HepG2 (cell line): Measurements from ENCODE around the gene NATD1. TPM values are rescaled to one million over a fixed set of nuclear protein-coding genes. Genes with fewer than 3 reads are reported as not detected.

Source experiments
- ATAC-seq: fragments of 200-7000 bp; cut with Tn5 transposase; 3 replicates; pipeline ENCODE4 v1.9.1; 2020; ENCODE audit warnings: mild to moderate bottlenecking, moderate library complexity
- BruUV-seq: library from RNA; stranded (reverse); fragments of 400-500 nt; replicated peaks from 2 replicates; lab custom pipeline; 2021; lab: Mats Ljungman, UMichigan
- CTCF ChIA-PET: fragments of 300-600 bp; formaldehyde crosslinking; extraction: SDS; loops from one replicate; lab custom pipeline; 2021; ENCODE audit warnings: low total read pairs, inconsistent platforms, low intra/inter-chr PET ratio; lab: Yijun Ruan, JAX
- POLR2A ChIA-PET: fragments of 350-600 bp; sonication (Branson Sonifier 250); formaldehyde crosslinking; loops from one replicate; lab custom pipeline; 2020; ENCODE audit warnings: antibody characterized with exemption, inconsistent platforms; lab: Yijun Ruan, JAX
- DNase-seq: peaks from one replicate; pipeline ENCODE4 v3.0.0-alpha.2; 2015; ENCODE audit warnings: low spot score
- FAIRE-seq: peaks from 3 replicates; lab custom pipeline; 2011; peaks lifted over from hg19 to GRCh38; lab: Jason Lieb, UNC
- H2AFZ ChIP-seq: one replicate; pipeline ENCODE4 v1.6.1; 2011; ENCODE audit warnings: low read length, inconsistent platforms
- H3K27ac ChIP-seq: fragments of 300-600 bp; 3 replicates; pipeline ENCODE4 v1.8.0; 2011; ENCODE audit warnings: mixed run types, mild to moderate bottlenecking, mixed read lengths, low read length, inconsistent platforms; ENCODE audit not compliant: insufficient read depth; ENCODE audit errors: extremely low read length
- H3K27me3 ChIP-seq, 2 experiments: fragments of 200-600 bp in 1 of 2; 2 replicates in 1 of 2; 3 replicates in 1 of 2; pipeline versions ENCODE4 v1.6.0 to v1.8.0; 2011; ENCODE audit warnings: low read length in 2 of 2, mild to moderate bottlenecking in 2 of 2, moderate library complexity in 2 of 2, inconsistent platforms in 1 of 2; ENCODE audit not compliant: insufficient read depth in 2 of 2, control insufficient read depth in 1 of 2
- H3K36me3 ChIP-seq, 2 experiments: fragments of 200-600 bp in 1 of 2; replicated peaks in 1 of 2; 2 replicates in 1 of 2; 3 replicates in 1 of 2; pipeline versions ENCODE4 v1.5.1 to v1.8.0; 2011; ENCODE audit warnings: low read length in 2 of 2, inconsistent platforms in 1 of 2; ENCODE audit not compliant: insufficient read depth in 2 of 2, control insufficient read depth in 1 of 2
- H3K4me1 ChIP-seq: 2 replicates; pipeline ENCODE4 v1.5.1; 2012; ENCODE audit warnings: low read length, inconsistent platforms; ENCODE audit not compliant: insufficient read depth
- H3K4me2 ChIP-seq: 2 replicates; pipeline ENCODE4 v1.6.0; 2011; ENCODE audit warnings: low read depth, low read length, inconsistent platforms
- H3K4me3 ChIP-seq, 3 experiments: fragments of 200-600 bp in 1 of 3; sonication (generic), shearing (Covaris generic) in 1 of 3; replicated peaks in 1 of 3; 2 replicates each; pipeline ENCODE4 v1.5.1; 2011 to 2016; ENCODE audit warnings: low read length in 3 of 3, inconsistent platforms in 2 of 3, low read depth in 2 of 3, mild to moderate bottlenecking in 2 of 3, control low read depth in 1 of 3, mixed read lengths in 1 of 3; ENCODE audit not compliant: insufficient read depth in 1 of 3
- H3K79me2 ChIP-seq: one replicate; pipeline ENCODE4 v1.6.1; 2011; ENCODE audit warnings: low read length, inconsistent platforms; ENCODE audit not compliant: insufficient read depth
- H3K9ac ChIP-seq: 2 replicates; pipeline ENCODE4 v1.6.0; 2011; ENCODE audit warnings: mild to moderate bottlenecking, low read depth, low read length, inconsistent platforms; ENCODE audit not compliant: insufficient read depth
- H3K9me3 ChIP-seq: 2 replicates; pipeline ENCODE4 v1.5.1; 2012; ENCODE audit warnings: mild to moderate bottlenecking, low read length
- H4K20me1 ChIP-seq: 2 replicates; pipeline ENCODE4 v1.6.0; 2011; ENCODE audit warnings: inconsistent platforms, mild to moderate bottlenecking, low read length, moderate library complexity; ENCODE audit not compliant: insufficient read depth
- ATAD3A ChIP-seq: sonication (generic); formaldehyde crosslinking; IDR thresholded peaks from 2 replicates; pipeline ENCODE4 v1.4.0; 2020; ENCODE audit warnings: missing genetic modification reagents
- FOXA1 ChIP-seq, 2 experiments: fragments of 450-650 bp in 1 of 2; sonication (generic) in 1 of 2; formaldehyde crosslinking in 1 of 2; IDR thresholded peaks; 2 replicates each; pipeline versions ENCODE4 v1.4.0 to v1.6.1; 2016 to 2020; ENCODE audit warnings: missing genetic modification reagents in 1 of 2
- GPBP1L1 ChIP-seq: sonication (generic); formaldehyde crosslinking; IDR thresholded peaks from 2 replicates; pipeline ENCODE4 v1.5.0; 2020; ENCODE audit warnings: mild to moderate bottlenecking, missing genetic modification reagents
- HNF1B ChIP-seq: sonication (generic); formaldehyde crosslinking; IDR thresholded peaks from 2 replicates; pipeline ENCODE4 v1.5.1; 2020; ENCODE audit warnings: mild to moderate bottlenecking, moderate library complexity, missing genetic modification reagents
- NR0B2 ChIP-seq: sonication (generic); formaldehyde crosslinking; IDR thresholded peaks from 2 replicates; pipeline ENCODE4 v1.4.0; 2020; ENCODE audit warnings: mild to moderate bottlenecking, missing genetic modification reagents
- PHF8 ChIP-seq: sonication (generic); formaldehyde crosslinking; IDR thresholded peaks from 2 replicates; pipeline ENCODE4 v1.5.0; 2020; ENCODE audit warnings: missing genetic modification reagents
- RFX5 ChIP-seq: IDR thresholded peaks from 2 replicates; pipeline ENCODE4 v1.6.1; 2011; ENCODE audit warnings: low read depth, low read length, improper control_type of control experiment
- ZBTB33 ChIP-seq: sonication (generic); formaldehyde crosslinking; IDR thresholded peaks from 2 replicates; pipeline ENCODE4 v1.4.0; 2020; ENCODE audit warnings: missing genetic modification reagents
- ZBTB4 ChIP-seq: sonication (generic); formaldehyde crosslinking; IDR thresholded peaks from 2 replicates; pipeline ENCODE4 v1.4.0; 2020; ENCODE audit warnings: missing genetic modification reagents, mild to moderate bottlenecking, borderline replicate concordance
- ZNF737 ChIP-seq: sonication (generic); formaldehyde crosslinking; IDR thresholded peaks from 2 replicates; pipeline ENCODE4 v1.5.0; 2020; ENCODE audit warnings: missing genetic modification reagents, mild to moderate bottlenecking, borderline replicate concordance
- ZNF773 ChIP-seq: sonication (generic); formaldehyde crosslinking; IDR thresholded peaks from 2 replicates; pipeline ENCODE4 v1.4.0; 2020; ENCODE audit warnings: missing genetic modification reagents, borderline replicate concordance
- WGBS: methylation state at CpG from one replicate; pipeline ENCODE4 v1.1.6; 2017; ENCODE audit warnings: low lambda C conversion rate; 5-methylcytosine and 5-hydroxymethylcytosine counted together
- in situ Hi-C: cut with HindIII; loops from 2 replicates; pipeline ENCODE4 v1.10.0; 2017; ENCODE audit warnings: low pct_unique_long_range_greater_than_20kb; ENCODE audit not compliant: extremely low pct_ligation_motif_present
- intact Hi-C: fragments of 100-400 bp; cut with micrococcal nuclease; formaldehyde crosslinking; loops from one replicate; pipeline ENCODE4 v1.10.0; 2022; ENCODE audit not compliant: unreplicated experiment
- polyA plus RNA-seq, 8 experiments: library from polyadenylated mRNA; depleted of rRNA in 3 of 8; stranded (reverse) in 7 of 8; unstranded in 1 of 8; fragments of >200 nt; fragmentation: Illumina TruSeq in 4 of 8; extraction: Trizol in 4 of 8; gene quantifications; 2 replicates each; pipeline versions ENCODE4 v1.2.1 to v1.2.3, GENCODE V29; 2011 to 2016; ENCODE audit warnings: low read depth in 4 of 8, missing spikeins in 1 of 8, mixed read lengths in 1 of 8; ENCODE audit not compliant: insufficient read depth in 1 of 8
- total RNA-seq, 5 experiments: library from RNA; depleted of rRNA; stranded (reverse); fragments of >200 nt; fragmentation: Illumina TruSeq; extraction: Trizol; gene quantifications; 2 replicates each; pipeline ENCODE4 v1.2.3, GENCODE V29; 2016; ENCODE audit warnings: low read depth in 1 of 5

Gene NATD1
- total and polyA plus RNA-seq, 2 of the 13 experiments (the other 11 are each of a cell fraction or from before 2014, with no cell fraction given) = 0.31 to 2.3 TPM

GRCh38 chr17:21287703-21288449, 34.7 kb upstream of the NATD1 start:
- Histone ChIP-seq H3K36me3 (peaks cover 7 to 9% of the 10 kb centered on the region in 2 experiments), H3K9ac (peak overlapping the region; percentile 90), H3K79me2 (peaks cover 72% of the 10 kb centered on the region), H4K20me1 (peaks cover 22% of the 10 kb centered on the region), H3K4me3 (peak overlapping the region; percentile 61 to 95 (median 82)), H3K4me2 (peak overlapping the region; percentile 93), H3K9me3 (no peaks in the 10 kb centered on the region), H3K27me3 (peaks cover 0 to 6% of the 10 kb centered on the region in 2 experiments; a peak in 4 of 5 replicates), H2AFZ (no peak overlapping the region), H3K4me1 (peaks cover 41% of the 10 kb centered on the region), H3K27ac (peak overlapping the region; percentile 90)
- FAIRE-seq (peak; percentile 91), ATAC-seq (peak; percentile 71), DNase-seq (peak; percentile 97)
- in situ Hi-C loops = loop anchor here (10.0 kb wide), 2 partner anchors 163 to 167 kb away; partner anchors contain the start of gene DHRS7B
- no CpG with 5 or more reads among the region's 18 CpGs for WGBS
- intact Hi-C loops = loop anchor here (5.0 to 10.0 kb wide), 2 partner anchors 36 to 243 kb away; partner anchors contain the start of genes NATD1 and USP22
- CTCF ChIA-PET = no interaction called here
- POLR2A ChIA-PET = interaction anchor here (1.4 to 4.1 kb wide), 4 partner anchors 13 to 246 kb away, joined by 3 to 56 read pairs (median 18); partner anchors contain the start of genes TMEM11 and USP22
- TSS peak; percentile 0 for BruUV-seq
- TF ChIP-seq ZBTB33 (peak; percentile 1; the same call in 1 of the 2 replicates), HNF1B (peak; percentile 88), NR0B2 (CRISPR knock-in tag) (no peak; the same call in 1 of the 2 replicates), ZNF773 (CRISPR knock-in tag) (no peak), PHF8 (CRISPR knock-in tag) (peak; percentile 67), GPBP1L1 (CRISPR knock-in tag) (no peak), ATAD3A (CRISPR knock-in tag) (no peak), ZBTB4 (CRISPR knock-in tag) (no peak), RFX5 (no peak), ZNF737 (CRISPR knock-in tag) (no peak), FOXA1 (IDR thresholded peaks at IDR 0.05) (no peak), FOXA1 (CRISPR knock-in tag; IDR thresholded peaks at IDR 0.05) (0 out of 2 replicates have a peak, but pooled peaks have one; percentile 1)
